ENCODE results near the gene DNAAF5.

DNA sequence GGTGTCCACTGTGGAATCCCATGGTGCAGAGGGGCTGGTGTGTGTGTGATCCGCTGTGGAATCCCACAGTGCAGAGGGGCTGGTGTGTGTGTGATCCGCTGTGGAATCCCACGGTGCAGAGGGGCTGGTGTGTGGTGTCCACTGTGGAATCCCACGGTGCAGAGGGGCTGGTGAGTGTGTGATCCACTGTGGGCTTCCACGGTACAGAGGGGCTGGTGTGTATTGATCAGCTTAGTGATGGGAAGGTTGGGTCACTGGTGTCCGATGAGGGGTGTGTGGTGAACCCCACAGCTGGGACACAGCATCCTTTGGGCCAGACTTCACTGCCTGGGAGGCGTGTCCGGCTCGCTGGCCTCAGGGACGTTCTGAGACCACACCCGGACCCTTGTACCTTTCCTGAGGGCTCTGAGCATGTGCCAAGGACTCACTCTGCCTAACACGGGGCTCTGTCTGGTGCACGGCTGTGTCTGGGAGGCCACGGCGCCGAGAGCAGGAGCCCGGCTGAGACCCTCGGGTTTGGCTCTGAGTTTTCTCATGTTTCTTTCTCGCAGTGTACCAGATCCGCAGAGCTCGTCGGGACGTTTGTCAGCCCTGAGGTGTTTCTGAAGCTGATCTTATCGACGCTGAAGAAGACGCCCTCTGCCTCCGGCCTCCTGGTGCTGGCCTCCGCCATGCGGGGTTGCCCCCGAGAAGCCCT is 29.9 kb downstream of the DNAAF5 start:
- TF ChIP-seq, protein P1, sequence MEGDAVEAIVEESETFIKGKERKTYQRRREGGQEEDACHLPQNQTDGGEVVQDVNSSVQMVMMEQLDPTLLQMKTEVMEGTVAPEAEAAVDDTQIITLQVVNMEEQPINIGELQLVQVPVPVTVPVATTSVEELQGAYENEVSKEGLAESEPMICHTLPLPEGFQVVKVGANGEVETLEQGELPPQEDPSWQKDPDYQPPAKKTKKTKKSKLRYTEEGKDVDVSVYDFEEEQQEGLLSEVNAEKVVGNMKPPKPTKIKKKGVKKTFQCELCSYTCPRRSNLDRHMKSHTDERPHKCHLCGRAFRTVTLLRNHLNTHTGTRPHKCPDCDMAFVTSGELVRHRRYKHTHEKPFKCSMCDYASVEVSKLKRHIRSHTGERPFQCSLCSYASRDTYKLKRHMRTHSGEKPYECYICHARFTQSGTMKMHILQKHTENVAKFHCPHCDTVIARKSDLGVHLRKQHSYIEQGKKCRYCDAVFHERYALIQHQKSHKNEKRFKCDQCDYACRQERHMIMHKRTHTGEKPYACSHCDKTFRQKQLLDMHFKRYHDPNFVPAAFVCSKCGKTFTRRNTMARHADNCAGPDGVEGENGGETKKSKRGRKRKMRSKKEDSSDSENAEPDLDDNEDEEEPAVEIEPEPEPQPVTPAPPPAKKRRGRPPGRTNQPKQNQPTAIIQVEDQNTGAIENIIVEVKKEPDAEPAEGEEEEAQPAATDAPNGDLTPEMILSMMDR (IDR thresholded peaks at IDR 0.05): no peak
- TF ChIP-seq POLR2A (IDR thresholded peaks at IDR 0.05): no peak
